NCI-H1105 treated with DMSO at 0.1 percent for 48 hours (cell line): ENCODE data around the gene OS9.
"Not testable (repeated sequence)": the region's sequence is repeated elsewhere in the genome, so short reads cannot be mapped to it uniquely, and the experiment has no call there.

Experiments used
- DNase-seq: peaks from one replicate; lab custom pipeline; 2025; lab: John Stamatoyannopoulos, UW

OS9 gene

DNA sequence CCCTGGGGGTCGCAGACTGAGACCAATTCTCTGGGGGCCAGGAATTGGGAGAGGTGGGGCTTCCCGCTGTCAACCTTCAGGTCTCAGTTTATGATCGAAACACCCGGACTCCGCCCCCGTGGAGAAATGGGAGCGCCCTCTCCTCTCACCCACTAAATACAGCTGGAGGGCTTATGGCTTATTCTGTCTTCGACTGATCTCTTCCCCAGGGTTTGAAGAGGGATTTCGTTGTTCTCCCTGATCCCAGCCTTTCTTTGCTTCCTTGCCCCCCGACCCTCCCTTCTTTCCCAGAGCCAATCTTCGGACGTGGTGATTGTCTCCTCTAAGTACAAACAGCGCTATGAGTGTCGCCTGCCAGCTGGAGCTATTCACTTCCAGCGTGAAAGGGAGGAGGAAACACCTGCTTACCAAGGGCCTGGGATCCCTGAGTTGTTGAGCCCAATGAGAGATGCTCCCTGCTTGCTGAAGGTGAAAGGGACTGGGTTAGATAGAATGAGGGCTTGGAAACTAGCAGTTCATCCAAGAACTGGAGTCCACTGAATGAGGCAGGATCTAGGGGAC lies 607 bp downstream of the OS9 start:
- peak; percentile 38 for DNase-seq

GRCh38 chr12:57695770-57696432 lies 2.0 kb downstream of the OS9 start:
- DNase-seq: no peak

- DNase-seq: no peak
These were observed 3.1 kb downstream of the OS9 start for GRCh38 chr12:57697076-57697475.

DNA sequence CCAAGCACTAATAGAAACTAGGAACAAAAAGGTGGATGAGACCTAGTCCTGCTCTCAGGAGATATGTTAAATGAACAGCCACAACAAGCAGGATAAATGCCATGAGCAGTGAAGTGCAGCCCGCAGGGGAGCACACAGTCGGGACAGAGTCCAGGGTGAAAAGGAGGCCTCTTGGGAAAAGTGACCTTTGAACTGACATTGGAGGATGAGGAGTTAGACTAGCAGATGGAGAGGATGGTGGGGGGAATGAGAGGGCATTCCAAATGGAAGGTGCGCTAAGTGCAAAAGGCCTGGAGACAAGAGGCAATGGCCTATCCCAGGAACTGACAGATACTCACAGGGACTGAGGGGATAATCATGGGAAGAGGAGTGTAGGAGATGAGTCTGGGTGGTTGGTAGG lies 4.5 kb downstream of the OS9 start:
- DNase-seq: no peak

DNA sequence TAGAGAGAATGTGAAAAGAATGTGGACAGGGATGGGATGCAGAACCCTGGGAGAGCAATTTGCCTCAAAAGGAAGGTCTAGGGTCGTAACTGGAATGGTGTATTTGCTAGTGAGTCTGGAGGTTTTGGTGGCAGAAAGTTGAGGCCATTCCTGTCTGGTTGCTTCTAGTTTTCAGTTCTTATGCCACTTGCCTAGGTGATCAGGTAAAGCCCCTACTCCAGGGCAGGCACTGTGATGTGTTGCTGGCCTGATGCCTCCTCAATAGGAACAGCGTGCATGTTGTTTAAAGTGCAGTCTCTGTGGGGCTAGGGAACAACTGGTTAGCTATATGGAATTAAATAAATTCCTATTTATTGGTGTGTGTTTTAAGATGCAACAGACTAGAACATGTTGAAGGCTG lies 6.4 kb downstream of the OS9 start:
- DNase-seq: no peak

- no peak for DNase-seq
These were observed 13.3 kb downstream of the OS9 start for GRCh38 chr12:57707250-57707649.

DNA sequence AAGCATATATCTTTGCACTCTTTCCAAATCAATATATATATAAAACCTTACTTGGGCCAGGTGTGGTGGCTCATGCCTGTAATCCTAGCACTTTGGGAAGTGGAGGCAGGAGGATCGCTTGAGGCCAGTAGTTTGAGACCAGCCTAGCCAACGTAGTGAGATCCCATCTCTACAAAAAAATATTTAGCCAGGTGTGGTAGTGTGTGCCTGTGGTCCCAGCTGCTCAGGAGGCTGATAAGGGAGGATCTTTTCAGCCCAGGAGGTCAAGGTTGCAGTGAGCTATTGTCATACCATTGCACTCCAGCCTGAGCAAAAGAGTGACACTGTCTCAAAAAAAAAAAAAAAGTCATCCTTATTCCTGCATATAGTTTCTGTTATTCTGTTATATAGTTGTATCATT lies 14.4 kb downstream of the OS9 start:
- DNase-seq: no peak

DNA sequence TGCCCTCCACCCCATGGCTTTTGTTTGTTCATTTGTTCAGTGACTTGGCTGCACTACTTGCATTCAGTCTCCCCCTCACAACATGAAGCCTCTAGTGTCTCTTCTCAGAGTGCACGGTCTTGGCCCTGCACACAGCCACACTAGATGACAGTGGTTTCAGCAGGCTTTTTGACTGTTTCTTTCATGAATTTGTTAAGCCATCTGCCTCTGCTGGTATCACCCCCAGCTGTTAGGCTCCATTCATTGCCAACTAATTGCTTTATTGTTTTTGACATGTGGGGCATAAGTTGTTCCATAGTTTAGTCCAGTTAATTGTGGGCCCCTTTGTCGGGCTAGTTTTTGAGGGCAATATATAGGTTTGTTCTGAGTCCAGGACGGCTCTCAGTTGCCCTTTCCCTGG lies 18.8 kb downstream of the OS9 start:
- no peak for DNase-seq

DNA sequence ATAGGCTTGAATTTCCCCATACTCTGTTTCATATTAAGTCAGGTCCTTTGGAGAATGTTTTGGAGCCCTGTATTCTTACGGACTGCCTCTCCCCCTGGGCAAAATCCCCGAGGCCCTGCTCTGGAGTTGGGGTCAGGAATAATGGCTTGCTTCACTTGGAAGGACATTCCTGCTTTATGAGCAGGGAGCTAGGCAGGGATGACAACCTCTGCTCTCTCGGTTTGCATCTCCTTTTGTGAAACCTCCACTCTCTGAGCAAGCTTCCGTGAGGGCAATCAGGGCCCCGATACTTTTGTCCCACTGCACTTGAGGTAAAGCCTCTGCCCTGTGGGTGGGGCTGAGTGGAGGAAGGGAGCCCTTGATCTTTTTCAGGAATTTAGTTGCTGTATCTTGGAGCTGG lies 19.3 kb downstream of the OS9 start:
- DNase-seq: no peak

DNA sequence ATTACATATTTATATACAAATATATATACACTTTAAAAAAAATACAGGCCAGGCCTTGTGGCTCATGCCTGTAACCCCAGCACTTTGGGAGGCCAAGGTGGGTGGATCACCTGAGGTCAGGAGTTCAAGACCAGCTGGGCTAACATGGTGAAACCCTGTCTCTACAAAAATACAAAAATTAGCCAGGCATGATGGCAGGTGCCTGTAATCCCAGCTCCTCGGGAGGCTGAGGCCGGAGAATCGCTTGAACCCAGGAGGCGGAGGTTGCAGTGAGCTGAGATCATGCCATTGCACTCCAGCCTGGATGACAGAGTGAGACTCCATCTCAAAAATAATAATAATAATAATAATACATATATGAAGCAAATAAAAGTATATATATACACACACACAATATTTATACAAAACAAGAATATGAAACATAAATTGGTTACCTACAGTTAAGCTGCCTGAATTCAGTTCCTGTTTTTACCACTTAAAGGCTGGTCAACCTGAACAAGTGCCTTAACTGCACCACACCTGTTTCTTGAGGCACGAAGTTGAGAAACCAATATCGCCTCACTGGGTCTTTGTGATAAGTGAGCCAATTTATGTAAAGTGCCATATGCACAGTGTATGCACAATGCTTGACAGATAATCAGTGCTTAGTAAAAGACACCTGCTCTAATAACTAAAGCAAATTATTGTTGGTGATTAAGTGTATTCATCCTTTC lies 21.3 kb downstream of the OS9 start:
- not testable (repeated sequence) for DNase-seq

GRCh38 chr12:57715786-57716185 lies 21.9 kb downstream of the OS9 start:
- no peak for DNase-seq

DNA sequence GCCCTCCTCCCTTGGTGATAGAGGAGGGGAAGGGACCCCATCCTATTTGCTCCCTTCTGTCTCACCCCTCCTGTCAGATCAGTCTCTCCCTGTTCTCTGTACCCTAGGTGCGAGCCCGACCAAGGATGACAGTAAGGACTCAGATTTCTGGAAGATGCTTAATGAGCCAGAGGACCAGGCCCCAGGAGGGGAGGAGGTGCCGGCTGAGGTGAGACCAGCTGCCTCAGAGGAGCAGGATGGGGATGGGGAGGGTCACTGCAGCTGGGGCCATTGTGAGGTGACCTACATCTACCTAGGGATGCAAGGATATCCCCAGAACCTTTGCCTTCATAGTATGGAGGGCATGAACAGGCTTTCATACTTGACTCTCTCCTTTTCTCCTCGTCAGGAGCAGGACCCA lies 22.4 kb downstream of the OS9 start:
- DNase-seq: no peak

DNA sequence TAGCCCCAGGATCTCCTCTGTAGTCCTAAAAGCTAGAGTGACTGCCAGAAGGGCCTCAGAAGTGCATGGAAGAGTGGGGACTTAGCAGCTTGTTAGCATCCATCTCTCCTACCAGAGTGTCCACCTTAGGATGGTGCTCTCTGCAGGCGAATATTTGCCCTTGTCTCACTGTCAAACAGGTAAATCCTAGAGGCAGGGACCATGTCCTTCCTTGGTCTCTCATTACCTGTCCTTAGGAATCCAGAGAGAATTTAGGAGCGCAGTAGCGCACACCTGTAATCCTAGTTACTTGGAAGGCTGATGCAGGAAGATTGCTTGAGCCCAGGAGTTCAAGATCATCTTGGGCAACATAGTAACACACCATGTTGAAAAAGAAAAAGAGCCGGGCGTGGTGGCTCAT lies 23.2 kb downstream of the OS9 start:
- no peak for DNase-seq

DNA sequence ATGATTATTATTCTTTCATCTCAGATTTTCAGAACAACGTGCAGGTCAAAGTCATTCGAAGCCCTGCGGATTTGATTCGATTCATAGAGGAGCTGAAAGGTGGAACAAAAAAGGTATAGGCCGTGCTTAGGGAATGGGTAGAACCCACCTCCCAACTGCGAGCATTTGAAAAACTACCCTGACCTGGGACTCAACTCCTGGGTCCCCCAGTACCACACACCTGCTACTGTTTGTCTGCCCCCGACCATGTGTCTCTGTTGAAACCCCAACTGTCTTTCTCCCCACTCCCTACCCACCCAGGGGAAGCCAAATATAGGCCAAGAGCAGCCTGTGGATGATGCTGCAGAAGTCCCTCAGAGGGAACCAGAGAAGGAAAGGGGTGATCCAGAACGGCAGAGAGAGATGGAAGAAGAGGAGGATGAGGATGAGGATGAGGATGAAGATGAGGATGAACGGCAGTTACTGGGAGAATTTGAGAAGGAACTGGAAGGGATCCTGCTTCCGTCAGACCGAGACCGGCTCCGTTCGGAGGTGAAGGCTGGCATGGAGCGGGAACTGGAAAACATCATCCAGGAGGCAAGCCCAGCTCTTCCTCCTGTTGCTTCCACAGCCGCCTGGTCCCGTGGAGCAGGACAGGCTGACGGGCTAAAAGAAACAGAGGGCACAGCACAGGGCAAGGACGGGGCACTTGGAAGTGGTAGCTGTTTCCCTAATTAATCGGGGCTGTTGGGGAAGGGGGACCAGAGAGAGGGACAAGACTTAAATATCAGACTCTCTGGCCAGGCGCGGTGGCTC lies 24.1 kb downstream of the OS9 start:
- no peak for DNase-seq

- DNase-seq: no peak
These were observed 25.0 kb downstream of the OS9 start for GRCh38 chr12:57718641-57719528.

DNA sequence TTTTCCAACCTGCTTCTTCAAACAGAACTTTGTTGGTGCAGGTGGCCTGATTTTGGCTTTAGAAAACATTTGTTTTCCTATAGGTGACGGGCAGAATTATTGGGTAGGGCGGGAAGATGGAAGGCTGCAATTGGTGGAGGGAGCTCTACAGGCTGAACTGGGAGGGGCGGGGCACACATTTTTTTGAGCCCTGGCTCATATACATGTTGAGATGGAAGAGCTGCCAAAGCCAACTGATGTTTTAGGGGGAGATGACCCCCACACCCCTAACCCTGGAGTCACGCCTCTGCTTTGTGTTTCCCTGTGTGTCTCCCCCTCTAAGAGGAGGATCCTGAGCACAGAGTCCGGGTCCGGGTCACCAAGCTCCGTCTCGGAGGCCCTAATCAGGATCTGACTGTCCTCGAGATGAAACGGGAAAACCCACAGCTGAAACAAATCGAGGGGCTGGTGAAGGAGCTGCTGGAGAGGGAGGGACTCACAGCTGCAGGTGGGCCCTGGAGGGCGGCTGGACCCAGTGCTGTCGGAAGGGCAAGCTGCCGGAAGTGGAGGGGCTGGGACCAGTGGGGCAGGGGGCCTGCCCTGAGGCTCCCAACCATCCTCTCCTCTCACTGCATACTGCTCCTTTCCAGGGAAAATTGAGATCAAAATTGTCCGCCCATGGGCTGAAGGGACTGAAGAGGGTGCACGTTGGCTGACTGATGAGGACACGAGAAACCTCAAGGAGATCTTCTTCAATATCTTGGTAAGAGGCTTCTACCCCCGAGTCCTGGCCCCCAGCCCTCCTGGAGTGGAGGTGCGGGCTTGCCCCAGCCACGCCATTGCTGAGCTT lies 26.1 kb downstream of the OS9 start:
- no peak for DNase-seq

GRCh38 chr12:57720606-57721595 lies 27.0 kb downstream of the OS9 start:
- DNase-seq: no peak

DNA sequence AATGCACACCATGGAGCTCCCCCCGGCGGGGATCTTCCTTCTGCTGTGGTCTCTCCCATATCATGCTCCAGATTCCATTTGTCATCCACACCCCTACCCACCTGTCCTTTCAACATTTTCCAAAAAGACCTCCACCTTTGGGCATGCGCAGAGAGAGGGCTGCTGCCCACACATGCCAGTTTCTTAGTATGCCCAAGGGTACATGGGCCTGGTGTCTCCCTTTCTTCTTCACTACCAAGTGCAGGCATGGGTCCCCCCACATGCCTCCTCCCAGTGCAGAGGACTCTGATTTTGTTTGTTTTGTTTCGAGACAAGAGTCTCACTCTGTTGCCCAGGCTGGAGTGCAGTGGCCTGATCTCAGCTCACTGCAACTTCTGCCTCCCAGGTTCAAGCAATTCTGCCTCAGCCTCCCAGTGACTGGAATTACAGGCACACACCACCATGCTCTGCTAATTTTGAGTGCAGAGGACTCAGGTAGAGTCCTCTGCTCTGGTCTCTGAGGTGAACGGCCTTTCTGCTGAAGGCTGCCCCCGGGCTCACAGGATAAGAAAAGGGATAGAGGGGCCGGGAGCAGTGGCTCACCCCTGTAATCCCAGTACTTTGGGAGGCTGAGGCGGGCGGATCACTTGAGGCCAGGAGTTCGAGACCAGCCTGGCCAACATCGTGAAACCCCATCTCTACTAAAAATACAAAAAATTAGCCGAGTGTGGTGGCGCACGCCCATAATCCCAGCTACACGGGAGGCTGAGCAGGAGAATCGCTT lies 28.1 kb downstream of the OS9 start:
- DNase-seq: not testable (repeated sequence)
